ENCODE data around the gene UQCC2.

Gene UQCC2

GRCh38 chr6:33670086-33670660 lies 41.3 kb downstream of the UQCC2 start:
- Histone ChIP-seq H3K4me1 (ENCODE audit: control insufficient read depth, insufficient read depth, low read length) (no peaks in the 10 kb centered on the region), H3K36me3 (ENCODE audit: control insufficient read depth, insufficient read depth, low read length) (peaks cover 79% of the 10 kb centered on the region), H3K27me3 (ENCODE audit: control insufficient read depth, insufficient read depth, low read length) (no peaks in the 10 kb centered on the region), H3K9me3 (ENCODE audit: control insufficient read depth, insufficient read depth, low read length) (no peaks in the 10 kb centered on the region), H3K4me3 (ENCODE audit: low read depth, low read length) (no peak overlapping the region), H3K27ac (ENCODE audit: low read depth, low read length) (no peak overlapping the region), H3K9ac (ENCODE audit: low read depth, low read length) (no peak overlapping the region)

DNA sequence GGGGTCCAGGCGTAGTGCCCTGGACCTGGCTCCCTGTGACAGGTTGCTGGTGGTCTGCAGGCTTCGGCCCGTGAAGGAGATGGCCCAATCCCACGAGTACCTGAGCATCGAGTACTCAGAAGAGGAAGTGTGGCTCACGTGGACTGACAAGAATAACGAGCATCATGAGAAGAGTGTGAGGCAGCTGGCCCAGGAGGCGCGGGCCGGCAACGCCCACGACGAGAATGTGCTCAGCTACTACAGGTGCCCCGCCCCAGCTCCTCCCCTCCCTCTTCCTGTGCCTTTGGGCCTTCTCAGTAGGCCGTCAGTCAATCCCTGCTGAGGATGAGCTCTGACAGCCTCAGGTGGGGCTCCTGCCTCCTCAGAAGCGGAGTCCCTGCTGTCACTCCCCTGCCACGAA lies 42.6 kb downstream of the UQCC2 start:
- Histone ChIP-seq H3K27ac (ENCODE audit: low read depth, low read length) (no peak overlapping the region), H3K4me1 (ENCODE audit: control insufficient read depth, insufficient read depth, low read length) (no peaks in the 10 kb centered on the region), H3K9ac (ENCODE audit: low read depth, low read length) (no peak overlapping the region), H3K9me3 (ENCODE audit: control insufficient read depth, insufficient read depth, low read length) (no peaks in the 10 kb centered on the region), H3K4me3 (ENCODE audit: low read depth, low read length) (no peak overlapping the region), H3K27me3 (ENCODE audit: control insufficient read depth, insufficient read depth, low read length) (no peaks in the 10 kb centered on the region), H3K36me3 (ENCODE audit: control insufficient read depth, insufficient read depth, low read length) (peaks cover 74% of the 10 kb centered on the region)

DNA sequence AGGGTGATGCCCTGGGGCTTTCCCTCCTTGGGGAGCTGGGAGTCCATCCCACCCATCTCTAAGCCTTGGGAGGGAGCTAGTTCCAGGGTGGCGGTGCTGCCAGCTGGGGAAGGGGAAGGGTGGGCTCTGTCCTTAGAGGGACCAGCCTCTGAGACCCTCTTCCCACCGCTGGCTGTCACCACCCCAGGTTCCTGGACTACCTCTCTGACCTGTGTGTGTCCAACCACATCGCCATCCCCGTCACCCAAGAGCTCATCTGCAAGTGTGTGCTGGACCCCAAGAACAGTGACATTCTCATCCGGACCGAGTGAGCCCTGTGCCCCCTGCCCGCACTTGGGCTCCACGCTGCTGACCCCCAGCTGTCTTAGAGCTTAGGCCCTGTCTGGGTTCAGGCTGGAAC lies 43.2 kb downstream of the UQCC2 start:
- H3K4me1 ChIP-seq (ENCODE audit: control insufficient read depth, insufficient read depth, low read length) = no peaks in the 10 kb centered on the region
- H3K27me3 ChIP-seq (ENCODE audit: control insufficient read depth, insufficient read depth, low read length) = no peaks in the 10 kb centered on the region
- H3K9me3 ChIP-seq (ENCODE audit: control insufficient read depth, insufficient read depth, low read length) = no peaks in the 10 kb centered on the region
- no peak overlapping the region for H3K9ac ChIP-seq (ENCODE audit: low read depth, low read length)
- H3K4me3 ChIP-seq (ENCODE audit: low read depth, low read length) = no peak overlapping the region
- peaks cover 69% of the 10 kb centered on the region for H3K36me3 ChIP-seq (ENCODE audit: control insufficient read depth, insufficient read depth, low read length)
- no peak overlapping the region for H3K27ac ChIP-seq (ENCODE audit: low read depth, low read length)

GRCh38 chr6:33667776-33668175 lies 43.7 kb downstream of the UQCC2 start:
- Histone ChIP-seq H3K36me3 (ENCODE audit: control insufficient read depth, insufficient read depth, low read length) (peaks cover 64% of the 10 kb centered on the region), H3K27me3 (ENCODE audit: control insufficient read depth, insufficient read depth, low read length) (no peaks in the 10 kb centered on the region), H3K9ac (ENCODE audit: low read depth, low read length) (no peak overlapping the region), H3K4me1 (ENCODE audit: control insufficient read depth, insufficient read depth, low read length) (no peaks in the 10 kb centered on the region), H3K4me3 (ENCODE audit: low read depth, low read length) (no peak overlapping the region), H3K27ac (ENCODE audit: low read depth, low read length) (no peak overlapping the region), H3K9me3 (ENCODE audit: control insufficient read depth, insufficient read depth, low read length) (no peaks in the 10 kb centered on the region)

- H3K9ac ChIP-seq (ENCODE audit: low read depth, low read length) = no peak overlapping the region
- no peaks in the 10 kb centered on the region for H3K4me1 ChIP-seq (ENCODE audit: control insufficient read depth, insufficient read depth, low read length)
- H3K27me3 ChIP-seq (ENCODE audit: control insufficient read depth, insufficient read depth, low read length) = no peaks in the 10 kb centered on the region
- H3K27ac ChIP-seq (ENCODE audit: low read depth, low read length) = no peak overlapping the region
- H3K4me3 ChIP-seq (ENCODE audit: low read depth, low read length) = no peak overlapping the region
- H3K36me3 ChIP-seq (ENCODE audit: control insufficient read depth, insufficient read depth, low read length) = peaks cover 64% of the 10 kb centered on the region
- H3K9me3 ChIP-seq (ENCODE audit: control insufficient read depth, insufficient read depth, low read length) = no peaks in the 10 kb centered on the region
These were observed 44.4 kb downstream of the UQCC2 start for GRCh38 chr6:33667072-33667471.

DNA sequence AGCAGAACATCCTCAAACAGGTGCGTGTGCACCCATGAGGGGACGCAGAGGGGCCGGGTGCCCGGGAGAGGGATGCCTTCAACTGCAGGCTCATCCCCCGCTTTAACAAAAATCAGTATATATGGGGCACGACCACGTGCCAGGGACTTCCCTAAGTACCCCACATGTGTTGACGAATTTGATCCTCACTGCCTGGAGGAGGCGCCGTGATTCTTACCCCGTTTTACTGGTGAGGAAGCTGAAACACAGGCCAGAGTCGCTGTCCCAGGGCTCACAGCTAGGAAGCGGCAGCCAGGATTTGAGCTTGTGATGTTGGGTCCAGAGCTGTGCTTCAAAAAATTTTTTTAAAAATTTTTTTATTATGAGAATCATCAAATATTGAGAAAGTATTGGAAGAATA lies 45.5 kb downstream of the UQCC2 start:
- H3K4me3 ChIP-seq (ENCODE audit: low read depth, low read length) = no peak overlapping the region
- no peak overlapping the region for H3K27ac ChIP-seq (ENCODE audit: low read depth, low read length)
- H3K9me3 ChIP-seq (ENCODE audit: control insufficient read depth, insufficient read depth, low read length) = no peaks in the 10 kb centered on the region
- peaks cover 57% of the 10 kb centered on the region for H3K36me3 ChIP-seq (ENCODE audit: control insufficient read depth, insufficient read depth, low read length)
- H3K4me1 ChIP-seq (ENCODE audit: control insufficient read depth, insufficient read depth, low read length) = no peaks in the 10 kb centered on the region
- no peaks in the 10 kb centered on the region for H3K27me3 ChIP-seq (ENCODE audit: control insufficient read depth, insufficient read depth, low read length)
- no peak overlapping the region for H3K9ac ChIP-seq (ENCODE audit: low read depth, low read length)

DNA sequence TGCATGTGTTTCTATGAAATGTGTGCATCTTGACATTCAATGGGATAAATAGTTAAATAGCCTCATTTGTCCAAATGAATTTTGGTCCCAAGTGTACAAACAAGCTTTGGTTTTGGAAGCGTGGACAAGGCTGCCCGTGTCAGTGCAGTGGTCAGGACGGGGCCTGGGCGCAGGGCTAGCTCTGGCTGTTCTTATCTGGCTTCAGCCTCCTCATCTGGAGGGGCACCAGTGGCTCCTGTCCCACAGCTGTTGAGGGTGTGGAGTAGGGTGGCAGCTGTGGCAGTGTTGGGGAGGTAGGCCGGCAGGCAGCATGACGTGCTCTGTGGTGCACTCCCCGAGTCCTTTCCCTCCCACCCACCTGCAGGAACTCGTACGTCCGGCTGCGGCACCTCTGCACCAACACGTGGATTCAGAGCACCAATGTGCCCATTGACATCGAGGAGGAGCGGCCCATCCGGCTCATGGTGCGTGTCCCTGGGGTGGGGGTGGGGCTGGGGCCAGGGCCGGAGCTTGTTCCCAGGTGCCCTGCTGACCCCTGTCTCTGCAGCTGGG lies 46.9 kb downstream of the UQCC2 start:
- Histone ChIP-seq H3K27ac (ENCODE audit: low read depth, low read length) (no peak overlapping the region), H3K4me1 (ENCODE audit: control insufficient read depth, insufficient read depth, low read length) (no peaks in the 10 kb centered on the region), H3K27me3 (ENCODE audit: control insufficient read depth, insufficient read depth, low read length) (no peaks in the 10 kb centered on the region), H3K36me3 (ENCODE audit: control insufficient read depth, insufficient read depth, low read length) (peaks cover 52% of the 10 kb centered on the region), H3K9me3 (ENCODE audit: control insufficient read depth, insufficient read depth, low read length) (no peaks in the 10 kb centered on the region), H3K4me3 (ENCODE audit: low read depth, low read length) (no peak overlapping the region), H3K9ac (ENCODE audit: low read depth, low read length) (no peak overlapping the region)

- Histone ChIP-seq H3K9me3 (ENCODE audit: control insufficient read depth, insufficient read depth, low read length) (no peaks in the 10 kb centered on the region), H3K4me1 (ENCODE audit: control insufficient read depth, insufficient read depth, low read length) (no peaks in the 10 kb centered on the region), H3K4me3 (ENCODE audit: low read depth, low read length) (no peak overlapping the region), H3K27ac (ENCODE audit: low read depth, low read length) (no peak overlapping the region), H3K9ac (ENCODE audit: low read depth, low read length) (no peak overlapping the region), H3K36me3 (ENCODE audit: control insufficient read depth, insufficient read depth, low read length) (peaks cover 51% of the 10 kb centered on the region), H3K27me3 (ENCODE audit: control insufficient read depth, insufficient read depth, low read length) (no peaks in the 10 kb centered on the region)
These were observed 47.6 kb downstream of the UQCC2 start for GRCh38 chr6:33663727-33664449.

- no peaks in the 10 kb centered on the region for H3K9me3 ChIP-seq (ENCODE audit: control insufficient read depth, insufficient read depth, low read length)
- H3K36me3 ChIP-seq (ENCODE audit: control insufficient read depth, insufficient read depth, low read length) = peaks cover 50% of the 10 kb centered on the region
- H3K9ac ChIP-seq (ENCODE audit: low read depth, low read length) = no peak overlapping the region
- H3K4me1 ChIP-seq (ENCODE audit: control insufficient read depth, insufficient read depth, low read length) = no peaks in the 10 kb centered on the region
- H3K27ac ChIP-seq (ENCODE audit: low read depth, low read length) = no peak overlapping the region
- H3K27me3 ChIP-seq (ENCODE audit: control insufficient read depth, insufficient read depth, low read length) = no peaks in the 10 kb centered on the region
- H3K4me3 ChIP-seq (ENCODE audit: low read depth, low read length) = no peak overlapping the region
These were observed 48.5 kb downstream of the UQCC2 start for GRCh38 chr6:33663028-33663427.

- H3K36me3 ChIP-seq (ENCODE audit: control insufficient read depth, insufficient read depth, low read length) = peaks cover 44% of the 10 kb centered on the region
These were observed 49.2 kb downstream of the UQCC2 start for GRCh38 chr6:33662318-33662717.

DNA sequence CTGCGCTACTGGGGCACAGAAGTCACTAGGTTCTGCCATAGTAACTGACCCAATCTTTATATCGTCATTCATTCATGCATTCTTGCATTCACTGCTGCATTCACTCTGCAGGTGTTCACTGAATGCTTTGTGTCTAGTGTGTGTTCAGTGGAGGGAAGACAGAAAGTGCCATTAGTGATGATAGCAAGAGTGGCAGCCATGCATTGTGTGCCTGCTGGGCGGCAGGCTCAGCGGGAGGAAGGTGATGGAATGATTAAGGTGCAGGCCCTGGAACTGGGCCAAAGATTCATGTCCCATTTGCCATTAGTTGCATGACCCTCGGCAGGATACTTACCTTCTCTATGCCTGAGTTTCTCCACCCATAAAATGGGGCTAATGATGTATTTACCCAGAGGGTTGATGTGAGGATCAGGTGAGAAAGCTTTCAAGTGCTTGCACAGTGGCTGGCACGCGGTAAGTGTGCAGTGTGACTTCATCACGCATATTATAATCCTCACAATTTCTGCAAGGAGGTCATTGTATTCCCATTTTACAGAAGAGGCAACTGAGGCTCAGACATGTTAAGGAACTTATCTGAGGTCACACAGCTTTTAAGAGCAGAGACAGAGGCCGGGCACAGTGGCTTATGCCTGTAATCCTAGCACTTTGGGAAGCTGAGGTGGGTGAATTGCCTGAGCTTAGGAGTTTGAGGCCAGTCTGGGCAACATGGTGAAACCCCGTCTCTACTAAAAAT lies 50.2 kb downstream of the UQCC2 start:
- Histone ChIP-seq H3K4me1 (ENCODE audit: control insufficient read depth, insufficient read depth, low read length) (no peaks in the 10 kb centered on the region; the same call in 1 of the 2 replicates), H3K36me3 (ENCODE audit: control insufficient read depth, insufficient read depth, low read length) (peaks cover 36% of the 10 kb centered on the region), H3K27me3 (ENCODE audit: control insufficient read depth, insufficient read depth, low read length) (no peaks in the 10 kb centered on the region), H3K9me3 (ENCODE audit: control insufficient read depth, insufficient read depth, low read length) (no peaks in the 10 kb centered on the region), H3K27ac (ENCODE audit: low read depth, low read length) (no peak overlapping the region), H3K4me3 (ENCODE audit: low read depth, low read length) (no peak overlapping the region), H3K9ac (ENCODE audit: low read depth, low read length) (no peak overlapping the region)

More at GRCh38 chr6:33662318-33662717, 49.2 kb downstream of the UQCC2 start:
- Histone ChIP-seq H3K27ac (ENCODE audit: low read depth, low read length) (no peak overlapping the region), H3K9ac (ENCODE audit: low read depth, low read length) (no peak overlapping the region), H3K4me3 (ENCODE audit: low read depth, low read length) (no peak overlapping the region), H3K27me3 (ENCODE audit: control insufficient read depth, insufficient read depth, low read length) (no peaks in the 10 kb centered on the region), H3K9me3 (ENCODE audit: control insufficient read depth, insufficient read depth, low read length) (no peaks in the 10 kb centered on the region), H3K4me1 (ENCODE audit: control insufficient read depth, insufficient read depth, low read length) (no peaks in the 10 kb centered on the region)

Data from HUES48 (cell line).